Body of pancreas (tissue), 4 donors: ENCODE data around the gene RBM47. TPM values are rescaled to one million over a fixed set of nuclear protein-coding genes. Genes with fewer than 3 reads are reported as not detected.

Experiments
- ATAC-seq: fragments of 150-250 bp; one replicate; pipeline ENCODE4 v1.9.1; 2016
- DNase-seq, 4 donors: peaks; one replicate each; pipeline ENCODE4 v3.0.0-alpha.2; 2019
- H3K27ac ChIP-seq, 4 donors: fragments of 200-600 bp; sonication (generic); 1 replicate in 3 of 4; 2 replicates in 1 of 4; pipeline versions ENCODE4 v1.5.1 to v1.6.1; 2016 to 2019; ENCODE audit warnings: mild to moderate bottlenecking in 1 of 4, mixed read lengths in 1 of 4, moderate library complexity in 1 of 4
- H3K27me3 ChIP-seq, 2 donors: fragments of 200-600 bp; sonication (generic); one replicate each; pipeline ENCODE4 v1.6.0; 2016; ENCODE audit warnings: mild to moderate bottlenecking in 1 of 2
- H3K36me3 ChIP-seq, 2 donors: fragments of 200-600 bp; sonication (generic); replicated peaks in 1 of 2; 2 replicates each; pipeline ENCODE4 v1.5.1; 2016; ENCODE audit warnings: low read depth in 2 of 2; ENCODE audit not compliant: insufficient read depth in 1 of 2
- H3K4me1 ChIP-seq: fragments of 200-600 bp; sonication (generic); one replicate; pipeline ENCODE4 v1.6.0; 2016
- H3K4me3 ChIP-seq, 2 donors: fragments of 200-600 bp; sonication (generic); 1 replicate in 1 of 2; 2 replicates in 1 of 2; pipeline ENCODE4 v1.5.1; 2016 to 2019
- H3K9me3 ChIP-seq, 3 donors: fragments of 200-600 bp; sonication (generic); 1 replicate in 2 of 3; 2 replicates in 1 of 3; pipeline ENCODE4 v1.5.1; 2016
- CTCF ChIP-seq, 7 experiments: fragments of 450-650 bp in 4 of 7; fragments of 200-600 bp in 3 of 7; sonication (generic) in 3 of 7; IDR thresholded peaks; one replicate each; pipeline ENCODE4 v1.5.1; 2016 to 2019; ENCODE audit warnings: antibody characterized with exemption in 7 of 7
- POLR2A ChIP-seq, 3 donors: fragments of 450-650 bp; IDR thresholded peaks; one replicate each; pipeline ENCODE4 v1.6.1; 2016; ENCODE audit warnings: antibody characterized with exemption in 3 of 3, mild to moderate bottlenecking in 2 of 3
- WGBS, 2 donors: methylation state at CpG; one replicate each; pipeline ENCODE4 v1.1.5; 2017; 5-methylcytosine and 5-hydroxymethylcytosine counted together
- intact Hi-C: fragments of 100-400 bp; cut with DNase I; formaldehyde crosslinking; loops from one replicate; pipeline ENCODE4 v1.15.1; 2023
- total RNA-seq, 2 donors: library from RNA; depleted of rRNA; stranded (reverse); fragments of >200 nt; gene quantifications; one replicate each; pipeline ENCODE4 v1.1.0, GENCODE V29; 2016

RBM47 gene
- total RNA-seq, 2 donors from 2014 or later = 79.9 to 99.5 TPM

- no peaks in the 10 kb centered on the region for H3K9me3 ChIP-seq
- intact Hi-C loops = no loop called here
- H3K4me3 ChIP-seq = no peak overlapping the region
- H3K36me3 ChIP-seq = no peaks in the 10 kb centered on the region
- DNase-seq = peak in 3 of 4 donors; percentile 25 to 45 (median 27)
- no peaks in the 10 kb centered on the region for H3K27me3 ChIP-seq
- ATAC-seq = no peak
- 25 to 42% methylated on average over 10 of the region's 10 CpGs for WGBS, 2 donors
- no peak for TF ChIP-seq CTCF (IDR thresholded peaks at IDR 0.05)
- no peak for TF ChIP-seq POLR2A (IDR thresholded peaks at IDR 0.05)
- H3K4me1 ChIP-seq = peaks cover 61% of the 10 kb centered on the region
- H3K27ac ChIP-seq = peak overlapping the region in 3 of 4 donors; percentile 7 to 99 (median 38)
Measured at GRCh38 chr4:40626183-40626990, 3.3 kb downstream of the RBM47 start.

GRCh38 chr4:40623707-40624106 lies 6.0 kb downstream of the RBM47 start:
- H3K27ac ChIP-seq = peak overlapping the region in 3 of 4 donors; percentile 15 to 70 (median 60)
- no peak overlapping the region for H3K4me3 ChIP-seq
- peaks cover 52% of the 10 kb centered on the region for H3K4me1 ChIP-seq
- no peaks in the 10 kb centered on the region for H3K9me3 ChIP-seq
- no peaks in the 10 kb centered on the region for H3K36me3 ChIP-seq
- ATAC-seq (no peak), DNase-seq (no peak)
- WGBS, 2 donors = 97% methylated on average over 7 of the region's 7 CpGs
- no peaks in the 10 kb centered on the region for H3K27me3 ChIP-seq
- intact Hi-C loops = no loop called here
- TF ChIP-seq POLR2A (IDR thresholded peaks at IDR 0.05) (no peak), CTCF (IDR thresholded peaks at IDR 0.05) (no peak)

GRCh38 chr4:40622913-40623312 lies 6.8 kb downstream of the RBM47 start:
- Histone ChIP-seq H3K36me3 (no peaks in the 10 kb centered on the region), H3K27me3 (no peaks in the 10 kb centered on the region), H3K9me3 (no peaks in the 10 kb centered on the region), H3K27ac (peak overlapping the region; percentile 15 to 70 (median 64)), H3K4me1 (peaks cover 52% of the 10 kb centered on the region), H3K4me3 (no peak overlapping the region)
- DNase-seq = peak; percentile 38 to 71 (median 54)
- peak; percentile 80 for ATAC-seq
- peak in 1 of 3 donors; percentile 23 for TF ChIP-seq POLR2A (IDR thresholded peaks at IDR 0.05)
- TF ChIP-seq CTCF (IDR thresholded peaks at IDR 0.05) = peak in 3 of 7 experiments; percentile 11 to 17 (median 13)
- WGBS, 2 donors = 31 to 40% methylated on average over 6 of the region's 6 CpGs
- intact Hi-C loops = no loop called here

- Histone ChIP-seq H3K27ac (peak overlapping the region; percentile 15 to 72 (median 65)), H3K4me1 (peaks cover 45% of the 10 kb centered on the region), H3K36me3 (no peaks in the 10 kb centered on the region), H3K9me3 (no peaks in the 10 kb centered on the region), H3K27me3 (no peaks in the 10 kb centered on the region), H3K4me3 (no peak overlapping the region)
- intact Hi-C loops = no loop called here
- ATAC-seq (peak; percentile 77), DNase-seq (peak; percentile 63 to 89 (median 76))
- 67 to 75% methylated on average over 13 of the region's 13 CpGs for WGBS, 2 donors
- TF ChIP-seq POLR2A (IDR thresholded peaks at IDR 0.05) (no peak), CTCF (IDR thresholded peaks at IDR 0.05) (no peak)
Measured at GRCh38 chr4:40621592-40622512, 7.8 kb downstream of the RBM47 start.
